GM12891 (cell line): Measurements from ENCODE around the gene HDAC11.

Source experiments
- POLR2A ChIP-seq: IDR thresholded peaks from 2 replicates; pipeline ENCODE4 v1.6.1; 2011; ENCODE audit warnings: low read depth, low read length, control low read depth
- POLR2AphosphoS5 ChIP-seq: IDR thresholded peaks from 2 replicates; pipeline ENCODE4 v1.6.1; 2011; ENCODE audit warnings: low read depth, low read length, control low read depth
- POU2F2 ChIP-seq: IDR thresholded peaks from 2 replicates; pipeline ENCODE4 v1.6.1; 2011; ENCODE audit warnings: low read depth, mild to moderate bottlenecking, control low read depth, low read length, moderate library complexity

GRCh38 chr3:13487403-13487802 is 7.3 kb downstream of the HDAC11 start:
- TF ChIP-seq POLR2AphosphoS5 (no peak), POLR2A (no peak), POU2F2 (no peak)
